ENCODE data around the gene CCDC106. TPM values are rescaled to one million over a fixed set of nuclear protein-coding genes. Genes with fewer than 3 reads are reported as not detected.

CCDC106 gene
- total RNA-seq, 6 experiments from 2014 or later = 6.1 to 19.7 (median 9.8) TPM

- WGBS (ENCODE audit: insufficient coverage, low coverage, low lambda C conversion rate, missing lambda C conversion rate) = 99% methylated on average over 7 of the region's 7 CpGs
- Histone ChIP-seq H3K27ac (no peak overlapping the region), H3K4me1 (peaks cover 0 to 11% (median 0%) of the 10 kb centered on the region in 4 donors), H3K36me3 (no peaks in the 10 kb centered on the region), H3K4me3 (no peak overlapping the region), H3K9me3 (no peaks in the 10 kb centered on the region), H3K27me3 (no peaks in the 10 kb centered on the region)
- intact Hi-C loops (cut with DNase I) = no loop called here
- TF ChIP-seq POLR2A (IDR thresholded peaks at IDR 0.05) = no peak
- TF ChIP-seq, protein P1, sequence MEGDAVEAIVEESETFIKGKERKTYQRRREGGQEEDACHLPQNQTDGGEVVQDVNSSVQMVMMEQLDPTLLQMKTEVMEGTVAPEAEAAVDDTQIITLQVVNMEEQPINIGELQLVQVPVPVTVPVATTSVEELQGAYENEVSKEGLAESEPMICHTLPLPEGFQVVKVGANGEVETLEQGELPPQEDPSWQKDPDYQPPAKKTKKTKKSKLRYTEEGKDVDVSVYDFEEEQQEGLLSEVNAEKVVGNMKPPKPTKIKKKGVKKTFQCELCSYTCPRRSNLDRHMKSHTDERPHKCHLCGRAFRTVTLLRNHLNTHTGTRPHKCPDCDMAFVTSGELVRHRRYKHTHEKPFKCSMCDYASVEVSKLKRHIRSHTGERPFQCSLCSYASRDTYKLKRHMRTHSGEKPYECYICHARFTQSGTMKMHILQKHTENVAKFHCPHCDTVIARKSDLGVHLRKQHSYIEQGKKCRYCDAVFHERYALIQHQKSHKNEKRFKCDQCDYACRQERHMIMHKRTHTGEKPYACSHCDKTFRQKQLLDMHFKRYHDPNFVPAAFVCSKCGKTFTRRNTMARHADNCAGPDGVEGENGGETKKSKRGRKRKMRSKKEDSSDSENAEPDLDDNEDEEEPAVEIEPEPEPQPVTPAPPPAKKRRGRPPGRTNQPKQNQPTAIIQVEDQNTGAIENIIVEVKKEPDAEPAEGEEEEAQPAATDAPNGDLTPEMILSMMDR (IDR thresholded peaks at IDR 0.05) = no peak
- DNase-seq (no peak), ATAC-seq (no peak)
Measured at GRCh38 chr19:55623130-55623529, 24.9 kb upstream of the CCDC106 start.

GRCh38 chr19:55623561-55623960 lies 24.5 kb upstream of the CCDC106 start:
- Histone ChIP-seq H3K36me3 (no peaks in the 10 kb centered on the region), H3K9me3 (no peaks in the 10 kb centered on the region), H3K4me1 (peaks cover 0 to 11% (median 0%) of the 10 kb centered on the region in 4 donors), H3K27me3 (no peaks in the 10 kb centered on the region), H3K4me3 (no peak overlapping the region), H3K27ac (no peak overlapping the region)
- 68% methylated on average over 7 of the region's 7 CpGs for WGBS (ENCODE audit: insufficient coverage, low coverage, low lambda C conversion rate, missing lambda C conversion rate)
- DNase-seq (no peak), ATAC-seq (no peak)
- no peak for TF ChIP-seq POLR2A (IDR thresholded peaks at IDR 0.05)
- TF ChIP-seq, protein P1 (IDR thresholded peaks at IDR 0.05) = no peak
- intact Hi-C loops (cut with DNase I) = no loop called here

- no peaks in the 10 kb centered on the region for H3K36me3 ChIP-seq
- TF ChIP-seq, protein P1 (IDR thresholded peaks at IDR 0.05) = no peak
- TF ChIP-seq POLR2A (IDR thresholded peaks at IDR 0.05) = peak; percentile 47
- peak within 1 kb of the TSS; percentile 30 to 58 (median 50) for H3K4me3 ChIP-seq
- peak within 1 kb of the TSS; percentile 86 to 93 (median 87) for H3K27ac ChIP-seq
- WGBS (ENCODE audit: insufficient coverage, low coverage, low lambda C conversion rate, missing lambda C conversion rate) = under 1% methylated on average over 39 of the region's 56 CpGs
- intact Hi-C loops (cut with DNase I) = no loop called here
- ATAC-seq (peak; percentile 91 to 96 (median 95)), DNase-seq (peak; percentile 93 to 95 (median 94))
- peaks cover 0 to 11% (median 0%) of the 10 kb centered on the region in 4 donors for H3K4me1 ChIP-seq
- no peaks in the 10 kb centered on the region for H3K9me3 ChIP-seq
- H3K27me3 ChIP-seq = no peaks in the 10 kb centered on the region
Measured at GRCh38 chr19:55624109-55625003, 23.7 kb upstream of the CCDC106 start, which contains the start of gene ZNF784. TSS of gene ZNF784 (minus strand) at chr19:55624566. CDS start at chr19:55624561, 5 bp downstream.

DNA sequence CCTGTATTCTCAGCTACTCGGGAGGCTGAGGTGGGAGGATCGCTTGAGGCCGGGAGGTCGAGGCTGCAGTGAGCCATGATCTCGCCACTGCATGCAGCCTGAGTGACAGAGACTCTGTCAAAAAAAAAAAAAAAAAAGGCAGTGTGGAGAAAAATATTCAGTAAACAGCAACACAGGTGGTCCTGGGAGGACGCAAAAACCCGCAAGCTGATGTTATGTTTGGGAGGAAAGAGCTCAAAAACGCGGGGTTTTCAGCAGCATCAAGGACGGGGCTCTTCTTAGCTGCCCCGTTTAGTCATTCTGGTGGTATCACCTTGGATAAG lies 23.0 kb upstream of the CCDC106 start:
- no peaks in the 10 kb centered on the region for H3K27me3 ChIP-seq
- 42% methylated on average over 11 of the region's 11 CpGs for WGBS (ENCODE audit: insufficient coverage, low coverage, low lambda C conversion rate, missing lambda C conversion rate)
- ATAC-seq (no peak), DNase-seq (no peak)
- intact Hi-C loops (cut with DNase I) = no loop called here
- H3K4me3 ChIP-seq = peak overlapping the region; percentile 30 to 58 (median 50)
- H3K9me3 ChIP-seq = no peaks in the 10 kb centered on the region
- H3K36me3 ChIP-seq = no peaks in the 10 kb centered on the region
- TF ChIP-seq, protein P1 (IDR thresholded peaks at IDR 0.05) = no peak
- TF ChIP-seq POLR2A (IDR thresholded peaks at IDR 0.05) = no peak
- peaks cover 0 to 11% (median 0%) of the 10 kb centered on the region in 4 donors for H3K4me1 ChIP-seq
- no peak overlapping the region for H3K27ac ChIP-seq
